Right cardiac atrium (tissue), 5 donors: ENCODE results near the gene PRDM1. TPM values are rescaled to one million over a fixed set of nuclear protein-coding genes. Genes with fewer than 3 reads are reported as not detected.

Experiments
- ATAC-seq, 2 donors: fragments of 200-7000 bp; cut with Tn5 transposase; one replicate each; pipeline versions ENCODE4 v1.8.0 to v1.9.1; 2020; ENCODE audit warnings: moderate library complexity in 2 of 2, mild to moderate bottlenecking in 1 of 2
- DNase-seq, 3 donors: peaks; one replicate each; pipeline ENCODE4 v3.0.0-alpha.2; 2020
- H3K27ac ChIP-seq: one replicate; pipeline ENCODE4 v1.5.1; 2013; ENCODE audit warnings: mild to moderate bottlenecking, low read length, control low read depth, moderate library complexity
- H3K27me3 ChIP-seq: one replicate; pipeline ENCODE4 v1.6.1; 2013; ENCODE audit not compliant: control insufficient read depth, insufficient read depth
- H3K4me1 ChIP-seq: one replicate; pipeline ENCODE4 v1.6.1; 2013; ENCODE audit warnings: low read length; ENCODE audit not compliant: control insufficient read depth, insufficient read depth
- H3K4me3 ChIP-seq: one replicate; pipeline ENCODE4 v1.5.1; 2013; ENCODE audit warnings: low read length, control low read depth
- H3K9me3 ChIP-seq: one replicate; pipeline ENCODE4 v1.6.1; 2013; ENCODE audit warnings: low read length; ENCODE audit not compliant: control insufficient read depth
- WGBS: extraction: QIAGEN DNeasy Blood & Tissue Kit; methylation state at CpG from one replicate; pipeline ENCODE4 v1.1.7; 2013; 5-methylcytosine and 5-hydroxymethylcytosine counted together
- intact Hi-C, 4 donors: fragments of 100-400 bp; cut with DNase I; formaldehyde crosslinking; loops; one replicate each; pipeline versions ENCODE4 v1.11.0 to v1.14.0; 2022 to 2023
- polyA plus RNA-seq: library from polyadenylated mRNA; stranded (reverse); fragments of 200-250 nt; gene quantifications from one replicate; pipeline ENCODE4 v1.2.3, GENCODE V29; 2013
- total RNA-seq, 4 donors: library from RNA; stranded (reverse); fragmentation: NEBNext Ultra II Directional; extraction: Animal tissue kit (Norgen Biotek cat#: 25700); gene quantifications; one replicate each; pipeline ENCODE4 v1.2.1, GENCODE V29; 2021
- donor health status: healthy with polysubstance abuse.
- donor health status: DM: no; HTN: yes; CAD: no.
- donor health status: DM: no; HTN: no; CAD: no.
- donor health status: DM: no; HTN: yes; CAD: no; lungs with severe emphysema.
- donor health status: DM: yes; HTN: yes; CAD: no.

Gene PRDM1
- total and polyA plus RNA-seq, 5 donors, result 0.41 to 1.5 (median 1.4) TPM

- intact Hi-C loops, result no loop called here
- Histone ChIP-seq H3K9me3 (no peaks in the 10 kb centered on the region), H3K4me1 (no peaks in the 10 kb centered on the region), H3K27me3 (no peaks in the 10 kb centered on the region), H3K4me3 (no peak overlapping the region), H3K27ac (no peak overlapping the region)
- 81% methylated on average over 10 of the region's 10 CpGs for WGBS
- DNase-seq (no peak), ATAC-seq (no peak)
Measured at GRCh38 chr6:106132153-106132698, 46.1 kb downstream of the PRDM1 start.

GRCh38 chr6:106133040-106133439, 46.9 kb downstream of the PRDM1 start:
- Histone ChIP-seq H3K4me3 (no peak overlapping the region), H3K27me3 (no peaks in the 10 kb centered on the region), H3K27ac (no peak overlapping the region), H3K4me1 (no peaks in the 10 kb centered on the region), H3K9me3 (no peaks in the 10 kb centered on the region)
- no peak for ATAC-seq
- DNase-seq, result no peak
- intact Hi-C loops, result no loop called here
- WGBS, result 94% methylated on average over 6 of the region's 6 CpGs

DNA sequence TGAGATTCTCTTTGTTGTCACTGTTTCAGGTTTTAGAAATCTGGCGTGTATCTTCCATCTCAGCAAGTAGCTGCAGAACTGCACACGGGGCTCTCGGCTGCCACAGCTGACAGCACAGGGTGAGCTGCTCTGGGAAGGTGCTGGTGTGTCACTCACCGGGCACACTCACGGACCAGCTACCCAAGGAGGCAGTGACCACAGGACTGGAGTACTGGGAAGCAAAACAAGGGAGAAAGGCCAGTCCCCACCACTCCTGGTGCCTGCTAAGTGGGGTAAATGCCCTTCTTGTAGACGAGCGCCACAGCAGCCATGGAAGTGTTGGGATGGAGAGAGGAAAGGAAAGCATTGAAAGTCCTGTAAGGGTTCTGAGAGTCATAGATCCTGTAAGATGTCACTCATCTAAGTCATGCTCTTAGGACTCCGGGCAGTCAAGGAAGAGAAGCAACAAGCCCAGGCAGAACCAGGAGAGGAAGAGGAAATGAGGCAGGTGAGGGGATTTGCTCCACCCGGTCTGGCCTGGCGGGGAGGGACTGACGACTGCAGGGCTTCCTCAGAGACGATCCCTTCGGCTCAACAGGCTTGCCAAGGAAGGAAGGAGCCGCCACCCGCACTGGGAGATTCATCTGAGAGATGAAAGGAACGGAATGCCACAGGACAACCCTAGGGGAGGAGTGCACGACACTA, 48.1 kb downstream of the PRDM1 start:
- intact Hi-C loops, result no loop called here
- Histone ChIP-seq H3K27me3 (no peaks in the 10 kb centered on the region), H3K27ac (no peak overlapping the region), H3K4me3 (no peak overlapping the region), H3K9me3 (no peaks in the 10 kb centered on the region), H3K4me1 (no peaks in the 10 kb centered on the region)
- DNase-seq (no peak), ATAC-seq (no peak)
- 79% methylated on average over 17 of the region's 17 CpGs for WGBS

DNA sequence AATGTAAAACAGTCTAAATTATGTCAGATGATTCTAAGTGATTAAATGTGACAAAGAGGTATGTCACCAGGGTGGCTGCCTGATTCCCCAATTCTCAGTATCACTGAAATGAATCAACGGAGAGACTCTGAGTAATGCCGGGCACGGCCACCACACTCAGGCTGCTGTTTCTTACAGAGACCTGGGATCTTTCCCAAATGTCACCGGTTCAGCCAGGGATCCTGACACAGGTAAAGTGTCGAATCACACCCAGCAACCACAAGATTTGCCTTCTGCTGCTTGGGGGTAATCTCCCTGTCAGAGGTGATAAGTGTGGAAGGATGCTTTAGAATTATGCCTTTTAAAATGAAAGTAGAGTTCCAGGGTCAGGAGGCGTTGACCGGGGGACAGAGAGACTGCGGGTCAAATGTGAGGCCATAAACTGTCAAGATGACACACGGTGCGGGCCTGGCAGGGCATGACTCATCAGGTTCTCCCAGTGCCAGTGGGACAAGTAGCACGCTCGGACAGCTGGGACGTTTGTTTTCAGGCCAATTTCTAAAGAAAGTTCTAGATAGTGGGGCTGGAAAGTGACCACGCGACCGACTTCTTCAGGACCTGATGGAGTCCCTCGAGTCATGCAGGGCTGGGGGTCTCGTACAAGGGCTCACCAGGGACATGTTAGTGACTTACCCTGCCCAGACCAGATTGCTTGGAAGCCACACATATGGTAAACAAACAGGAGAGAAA, 48.9 kb downstream of the PRDM1 start:
- Histone ChIP-seq H3K27me3 (no peaks in the 10 kb centered on the region), H3K9me3 (no peaks in the 10 kb centered on the region), H3K4me1 (no peaks in the 10 kb centered on the region), H3K4me3 (no peak overlapping the region), H3K27ac (no peak overlapping the region)
- 66% methylated on average over 18 of the region's 18 CpGs for WGBS
- ATAC-seq (no peak), DNase-seq (no peak)
- intact Hi-C loops, result no loop called here

DNA sequence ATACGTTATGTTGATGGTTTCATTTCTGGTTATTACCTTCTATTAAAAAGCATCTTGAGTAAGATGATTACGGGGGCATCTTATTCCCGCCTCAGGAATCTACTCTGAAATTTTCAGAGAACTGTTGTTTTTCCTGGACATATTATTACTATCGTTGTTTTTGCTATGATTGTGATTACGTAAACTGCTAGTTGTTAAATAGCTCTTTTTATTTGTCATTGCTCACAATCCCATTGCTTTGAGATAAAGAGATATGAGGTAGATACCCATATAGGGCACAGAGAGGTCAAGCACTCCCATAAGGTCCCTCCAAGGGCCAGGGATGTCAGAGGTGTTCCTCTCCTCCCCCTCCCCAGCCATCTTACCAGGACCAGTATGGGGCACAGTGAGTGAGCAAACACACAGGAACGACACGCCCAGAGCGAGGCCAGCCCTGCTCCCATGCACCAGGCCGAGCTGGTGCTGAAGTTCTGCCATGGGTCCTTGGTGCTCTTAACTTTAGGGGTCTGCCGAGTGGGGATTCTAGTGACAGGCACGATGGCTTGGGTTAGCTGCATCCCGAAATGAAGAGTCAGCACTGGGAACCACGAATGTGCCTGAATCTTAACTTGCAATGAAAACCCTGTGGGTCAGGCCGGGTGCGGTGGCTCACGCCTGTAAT, 49.9 kb downstream of the PRDM1 start:
- Histone ChIP-seq H3K4me1 (no peaks in the 10 kb centered on the region), H3K27me3 (no peaks in the 10 kb centered on the region), H3K9me3 (no peaks in the 10 kb centered on the region), H3K27ac (no peak overlapping the region), H3K4me3 (no peak overlapping the region)
- ATAC-seq, result no peak
- no peak for DNase-seq
- intact Hi-C loops, result no loop called here
- 94% methylated on average over 16 of the region's 16 CpGs for WGBS

DNA sequence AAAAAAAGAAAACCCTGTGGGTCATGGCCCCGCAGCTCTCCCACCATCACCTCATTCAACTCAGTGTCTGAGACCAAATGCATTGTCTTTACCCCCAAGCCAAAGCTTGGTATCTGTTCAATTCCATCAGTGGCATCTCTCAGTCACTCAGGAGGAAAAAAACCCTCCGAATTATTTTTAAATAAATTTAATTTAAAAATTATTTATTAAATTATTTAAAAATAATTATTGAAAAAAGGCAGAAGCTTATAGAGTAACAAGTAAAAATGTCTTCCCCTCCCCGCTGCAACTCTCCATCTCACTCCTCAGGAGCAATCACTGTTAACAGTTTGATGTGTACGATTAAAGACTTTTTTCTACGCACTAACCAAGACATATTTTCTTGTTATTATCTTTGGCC, 50.7 kb downstream of the PRDM1 start:
- H3K4me1 ChIP-seq, result peaks cover under 1% of the 10 kb centered on the region
- H3K27ac ChIP-seq, result no peak overlapping the region
- no peaks in the 10 kb centered on the region for H3K27me3 ChIP-seq
- ATAC-seq, result no peak
- no peak overlapping the region for H3K4me3 ChIP-seq
- no peaks in the 10 kb centered on the region for H3K9me3 ChIP-seq
- intact Hi-C loops, result no loop called here
- DNase-seq, result no peak
- 94% methylated on average over 5 of the region's 5 CpGs for WGBS

DNA sequence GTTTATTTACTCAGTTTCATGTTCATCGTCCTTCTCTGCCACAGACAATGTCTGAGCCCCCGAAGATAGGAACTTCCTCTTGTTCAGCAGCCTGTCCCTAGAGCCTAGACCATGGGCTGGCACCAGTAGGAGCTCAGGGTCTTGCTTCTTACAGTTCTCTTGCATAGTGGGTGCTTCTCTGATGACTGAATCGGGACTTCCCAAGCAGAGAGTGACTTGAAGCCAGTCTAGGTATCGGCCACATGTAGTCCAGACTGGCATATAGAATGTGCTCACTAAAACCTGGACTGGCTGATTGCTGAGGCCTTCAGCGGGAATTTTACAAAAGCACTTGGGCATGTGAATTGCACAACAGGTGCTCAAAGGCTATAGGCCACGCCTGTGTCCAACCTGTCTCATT, 52.0 kb downstream of the PRDM1 start:
- 79% methylated on average over 6 of the region's 6 CpGs for WGBS
- Histone ChIP-seq H3K9me3 (no peaks in the 10 kb centered on the region), H3K27ac (no peak overlapping the region), H3K4me3 (no peak overlapping the region), H3K27me3 (no peaks in the 10 kb centered on the region), H3K4me1 (peaks cover 3% of the 10 kb centered on the region)
- intact Hi-C loops, result no loop called here
- DNase-seq (no peak), ATAC-seq (no peak)

DNA sequence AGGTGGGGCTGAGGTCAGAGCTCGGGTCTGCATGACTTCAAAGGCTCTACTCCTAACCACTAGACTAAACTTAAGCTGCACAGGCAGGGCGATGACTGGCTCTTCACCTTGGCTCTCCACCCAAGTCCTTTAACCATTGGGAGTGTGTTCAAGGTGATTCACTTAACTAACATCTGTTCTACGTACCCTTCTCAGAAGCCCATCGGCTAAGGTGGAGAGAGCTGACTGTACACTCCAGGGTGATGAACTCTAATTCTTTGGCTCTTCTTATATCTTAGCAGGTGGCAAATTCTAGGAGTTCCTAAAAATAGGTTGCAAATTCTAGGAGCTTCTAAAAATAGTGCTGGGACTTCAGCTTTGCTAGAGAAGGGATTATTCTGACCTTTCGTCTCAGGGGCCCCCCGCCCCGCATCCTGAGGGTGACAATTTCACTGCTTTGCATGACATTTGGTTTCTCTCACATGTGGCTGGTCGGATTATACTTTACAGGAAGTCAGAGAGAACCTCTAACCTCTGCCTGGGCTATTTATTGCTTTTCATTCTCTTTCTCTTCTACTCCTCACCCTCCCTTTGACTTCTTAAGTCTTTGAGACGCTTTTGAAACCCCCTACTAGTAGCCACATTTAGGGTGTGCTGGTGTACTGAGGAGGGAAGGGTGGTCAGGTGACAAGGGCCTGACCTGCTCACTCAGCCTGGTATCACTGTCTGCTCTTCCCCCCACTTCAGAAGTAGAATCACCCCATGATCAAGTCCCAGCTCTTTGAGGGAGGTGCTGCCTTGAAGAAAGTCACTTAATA, 55.5 kb downstream of the PRDM1 start:
- 69% methylated on average over 9 of the region's 9 CpGs for WGBS
- ATAC-seq, result no peak
- no peak overlapping the region for H3K4me3 ChIP-seq
- H3K27ac ChIP-seq, result no peak overlapping the region
- intact Hi-C loops, result no loop called here
- no peak for DNase-seq
- no peaks in the 10 kb centered on the region for H3K27me3 ChIP-seq
- peaks cover 3% of the 10 kb centered on the region for H3K4me1 ChIP-seq
- H3K9me3 ChIP-seq, result no peaks in the 10 kb centered on the region

DNA sequence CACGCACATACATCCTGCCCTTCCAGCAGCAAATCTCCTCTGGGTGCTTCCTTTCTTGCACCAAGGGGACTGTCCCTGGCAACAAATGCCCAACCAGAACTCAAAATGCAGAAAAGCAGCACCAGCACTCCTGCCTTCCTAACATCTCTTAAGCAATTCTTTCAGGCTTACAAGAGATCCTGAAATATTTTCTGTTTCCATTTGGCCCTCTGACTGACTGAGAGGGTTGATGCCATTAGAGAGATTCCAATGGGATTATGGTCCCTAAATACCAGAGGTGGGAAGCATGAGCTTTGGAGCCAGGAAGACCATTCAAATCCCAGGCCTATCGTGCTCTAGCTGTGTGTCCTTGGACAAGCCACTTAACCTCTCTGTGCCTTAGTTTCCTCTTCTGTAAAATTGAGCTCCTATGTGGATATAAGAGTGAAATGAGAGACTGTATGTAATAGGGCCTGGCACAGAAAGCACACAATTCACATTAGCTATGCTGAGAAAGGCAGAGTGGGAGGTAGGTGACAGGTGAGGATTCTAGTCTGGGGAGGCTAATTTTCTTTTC, 56.8 kb downstream of the PRDM1 start:
- no peak overlapping the region for H3K4me3 ChIP-seq
- 75% methylated on average over 2 of the region's 2 CpGs for WGBS
- H3K27me3 ChIP-seq, result no peaks in the 10 kb centered on the region
- intact Hi-C loops, result no loop called here
- ATAC-seq (no peak), DNase-seq (no peak)
- no peaks in the 10 kb centered on the region for H3K9me3 ChIP-seq
- H3K4me1 ChIP-seq, result peaks cover 3% of the 10 kb centered on the region
- no peak overlapping the region for H3K27ac ChIP-seq

GRCh38 chr6:106143665-106144064, 57.5 kb downstream of the PRDM1 start:
- 87% methylated on average over 12 of the region's 12 CpGs for WGBS
- Histone ChIP-seq H3K27me3 (no peaks in the 10 kb centered on the region), H3K4me1 (peaks cover 3% of the 10 kb centered on the region), H3K27ac (no peak overlapping the region), H3K9me3 (no peaks in the 10 kb centered on the region), H3K4me3 (no peak overlapping the region)
- ATAC-seq, result no peak
- intact Hi-C loops, result no loop called here
- DNase-seq, result no peak
